ENCODE results near the gene SUGCT.
"Not testable (repeated sequence)": the region's sequence is repeated elsewhere in the genome, so short reads cannot be mapped to it uniquely, and the experiment has no call there.

The SUGCT gene

GRCh38 chr7:40374575-40374974, 239.8 kb downstream of the SUGCT start:
- Mint-ChIP-seq H3K27me3 (ENCODE audit: low read depth) (no peaks in the 10 kb centered on the region), H3K36me3 (ENCODE audit: low read depth) (no peaks in the 10 kb centered on the region), H3K4me3 (no peak overlapping the region), H3K4me1 (ENCODE audit: low read depth) (no peaks in the 10 kb centered on the region), H3K9me3 (no peaks in the 10 kb centered on the region), H3K27ac (no peak overlapping the region)

DNA sequence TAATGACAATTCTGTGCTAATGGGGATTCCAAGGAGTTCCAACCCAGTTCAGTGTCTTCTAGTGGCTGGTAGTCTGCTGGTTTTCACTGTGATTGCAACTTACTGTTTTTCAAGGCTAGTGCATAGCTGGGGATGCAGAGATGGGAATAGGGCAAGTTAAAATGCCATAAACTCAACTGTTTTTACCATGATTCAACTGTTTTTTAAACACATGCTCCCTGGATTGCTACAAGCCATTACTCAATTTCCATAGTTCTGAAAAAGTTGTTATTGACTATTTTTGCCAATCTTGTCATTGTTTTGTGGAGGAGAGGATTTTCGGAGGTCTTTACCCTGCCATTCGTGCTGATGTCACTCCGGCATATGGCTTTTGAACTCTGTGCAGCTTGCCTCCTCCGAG, 245.3 kb downstream of the SUGCT start:
- no peak overlapping the region for H3K27ac Mint-ChIP-seq
- no peak overlapping the region for H3K4me3 Mint-ChIP-seq
- no peaks in the 10 kb centered on the region for H3K36me3 Mint-ChIP-seq (ENCODE audit: low read depth)
- no peaks in the 10 kb centered on the region for H3K4me1 Mint-ChIP-seq (ENCODE audit: low read depth)
- H3K27me3 Mint-ChIP-seq (ENCODE audit: low read depth), result no peaks in the 10 kb centered on the region
- no peaks in the 10 kb centered on the region for H3K9me3 Mint-ChIP-seq

DNA sequence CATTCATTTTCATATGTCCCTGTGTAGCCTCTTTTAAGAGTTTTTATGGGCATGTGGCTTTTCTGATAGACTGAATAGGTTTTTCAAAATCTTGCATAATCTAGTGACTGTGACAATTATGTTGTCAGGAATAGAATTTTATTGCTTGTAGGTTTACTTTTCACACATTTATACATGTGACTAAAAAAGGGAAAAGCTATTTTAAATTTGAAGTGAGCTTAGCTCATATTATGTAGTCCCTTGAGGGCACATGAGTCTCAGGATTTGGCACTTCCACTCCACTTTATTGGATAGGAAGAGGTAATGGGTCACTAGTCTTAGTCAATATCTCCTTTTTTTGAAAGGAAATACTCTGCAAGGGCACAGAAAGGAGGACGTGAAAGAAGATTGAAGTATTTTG, 247.3 kb downstream of the SUGCT start:
- no peaks in the 10 kb centered on the region for H3K4me1 Mint-ChIP-seq (ENCODE audit: low read depth)
- H3K9me3 Mint-ChIP-seq, result no peaks in the 10 kb centered on the region
- H3K4me3 Mint-ChIP-seq, result no peak overlapping the region
- H3K27me3 Mint-ChIP-seq (ENCODE audit: low read depth), result no peaks in the 10 kb centered on the region
- H3K27ac Mint-ChIP-seq, result no peak overlapping the region
- no peaks in the 10 kb centered on the region for H3K36me3 Mint-ChIP-seq (ENCODE audit: low read depth)

DNA sequence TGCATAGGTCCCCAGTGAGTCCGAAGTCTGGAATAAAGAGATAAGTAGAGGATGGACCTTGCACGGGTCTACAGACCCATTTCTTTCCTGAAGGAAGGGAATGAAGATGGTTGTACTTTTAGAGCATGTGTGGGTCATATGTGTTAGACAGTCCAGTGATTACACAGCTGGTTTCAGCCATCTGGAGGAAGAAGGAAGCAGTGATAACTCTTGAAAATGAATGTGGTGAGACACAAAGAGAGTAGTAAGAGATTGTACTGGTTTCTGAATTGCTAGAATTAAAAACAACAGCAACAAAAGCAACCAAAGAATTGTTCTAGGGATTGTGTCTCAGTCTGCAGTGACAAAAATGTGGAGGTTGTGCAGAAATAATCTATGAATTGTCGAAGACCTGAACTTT, 258.9 kb downstream of the SUGCT start:
- H3K4me1 Mint-ChIP-seq (ENCODE audit: low read depth), result no peaks in the 10 kb centered on the region
- no peaks in the 10 kb centered on the region for H3K27me3 Mint-ChIP-seq (ENCODE audit: low read depth)
- no peaks in the 10 kb centered on the region for H3K36me3 Mint-ChIP-seq (ENCODE audit: low read depth)
- H3K9me3 Mint-ChIP-seq, result no peaks in the 10 kb centered on the region
- no peak overlapping the region for H3K4me3 Mint-ChIP-seq
- no peak overlapping the region for H3K27ac Mint-ChIP-seq

GRCh38 chr7:40394400-40394799, 259.6 kb downstream of the SUGCT start:
- Mint-ChIP-seq H3K27ac (no peak overlapping the region), H3K36me3 (ENCODE audit: low read depth) (no peaks in the 10 kb centered on the region), H3K4me3 (no peak overlapping the region), H3K27me3 (ENCODE audit: low read depth) (no peaks in the 10 kb centered on the region), H3K4me1 (ENCODE audit: low read depth) (no peaks in the 10 kb centered on the region), H3K9me3 (no peaks in the 10 kb centered on the region)

- H3K4me3 Mint-ChIP-seq, result no peak overlapping the region
- no peak overlapping the region for H3K27ac Mint-ChIP-seq
- H3K4me1 Mint-ChIP-seq (ENCODE audit: low read depth), result no peaks in the 10 kb centered on the region
- no peaks in the 10 kb centered on the region for H3K27me3 Mint-ChIP-seq (ENCODE audit: low read depth)
- H3K9me3 Mint-ChIP-seq, result no peaks in the 10 kb centered on the region
- H3K36me3 Mint-ChIP-seq (ENCODE audit: low read depth), result no peaks in the 10 kb centered on the region
Measured at GRCh38 chr7:40400525-40400924, 265.7 kb downstream of the SUGCT start.

GRCh38 chr7:40401406-40401805, 266.6 kb downstream of the SUGCT start:
- no peaks in the 10 kb centered on the region for H3K27me3 Mint-ChIP-seq (ENCODE audit: low read depth)
- H3K27ac Mint-ChIP-seq, result no peak overlapping the region
- H3K4me3 Mint-ChIP-seq, result no peak overlapping the region
- no peaks in the 10 kb centered on the region for H3K9me3 Mint-ChIP-seq
- no peaks in the 10 kb centered on the region for H3K4me1 Mint-ChIP-seq (ENCODE audit: low read depth)
- H3K36me3 Mint-ChIP-seq (ENCODE audit: low read depth), result no peaks in the 10 kb centered on the region

DNA sequence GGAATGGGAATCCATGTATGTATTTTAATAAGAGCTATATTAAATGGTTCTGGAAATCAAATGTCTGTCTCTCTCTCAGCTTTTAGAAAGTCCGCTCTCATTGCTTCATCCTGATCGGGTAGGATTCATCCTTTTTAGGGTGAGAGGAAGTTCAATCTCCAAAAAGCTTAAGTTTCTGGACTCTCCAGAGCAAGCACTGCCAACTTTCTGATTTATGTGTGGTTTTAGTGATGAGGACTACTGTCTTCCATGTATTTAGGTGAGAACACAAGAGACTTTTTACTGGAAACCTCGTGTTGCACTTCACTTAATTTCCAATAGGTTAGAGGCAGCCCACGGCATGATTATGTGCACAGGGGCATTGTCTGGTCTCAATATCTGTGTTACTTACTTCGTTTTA, 267.9 kb downstream of the SUGCT start:
- Mint-ChIP-seq H3K36me3 (ENCODE audit: low read depth) (no peaks in the 10 kb centered on the region), H3K9me3 (no peaks in the 10 kb centered on the region), H3K27ac (no peak overlapping the region), H3K4me3 (no peak overlapping the region), H3K4me1 (ENCODE audit: low read depth) (no peaks in the 10 kb centered on the region), H3K27me3 (ENCODE audit: low read depth) (no peaks in the 10 kb centered on the region)

DNA sequence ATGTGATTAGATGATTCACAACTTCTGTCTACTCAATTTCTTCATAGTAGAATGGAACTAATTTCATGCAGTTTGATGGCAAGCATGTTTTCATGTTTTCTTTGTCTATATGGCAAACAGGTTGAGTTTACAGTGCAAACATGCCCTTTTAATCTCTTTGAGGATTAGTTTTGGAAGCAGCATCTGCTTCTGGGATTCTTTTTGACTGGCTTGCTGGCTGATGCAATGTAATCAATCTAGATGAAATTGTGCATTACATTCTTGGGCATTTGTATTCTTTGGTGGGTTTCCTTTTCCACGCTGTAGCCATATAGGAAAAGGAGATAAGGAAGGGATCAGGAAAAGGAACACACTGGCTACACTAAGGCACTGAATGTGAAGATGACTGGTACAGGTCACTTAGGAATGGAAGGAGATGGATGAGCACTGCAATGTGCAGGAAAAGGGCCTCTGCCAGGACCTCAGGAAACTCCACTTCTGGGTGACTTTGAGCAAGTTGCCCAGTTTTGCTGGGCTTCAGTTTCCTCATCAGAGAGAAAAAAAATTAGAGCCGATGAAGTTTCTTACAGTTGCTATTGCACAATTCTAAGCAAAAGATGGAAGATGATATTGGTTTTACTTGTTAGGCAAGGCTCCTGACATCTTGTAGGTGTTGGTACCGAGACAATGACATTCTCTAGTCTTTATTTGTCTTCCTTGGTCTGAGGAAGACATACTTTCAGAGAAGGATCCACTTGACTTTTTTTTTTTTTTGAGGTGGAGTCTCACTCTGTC, 269.1 kb downstream of the SUGCT start:
- H3K27me3 Mint-ChIP-seq (ENCODE audit: low read depth), result no peaks in the 10 kb centered on the region
- H3K4me3 Mint-ChIP-seq, result no peak overlapping the region
- H3K36me3 Mint-ChIP-seq (ENCODE audit: low read depth), result no peaks in the 10 kb centered on the region
- H3K4me1 Mint-ChIP-seq (ENCODE audit: low read depth), result no peaks in the 10 kb centered on the region
- H3K9me3 Mint-ChIP-seq, result no peaks in the 10 kb centered on the region
- H3K27ac Mint-ChIP-seq, result no peak overlapping the region

DNA sequence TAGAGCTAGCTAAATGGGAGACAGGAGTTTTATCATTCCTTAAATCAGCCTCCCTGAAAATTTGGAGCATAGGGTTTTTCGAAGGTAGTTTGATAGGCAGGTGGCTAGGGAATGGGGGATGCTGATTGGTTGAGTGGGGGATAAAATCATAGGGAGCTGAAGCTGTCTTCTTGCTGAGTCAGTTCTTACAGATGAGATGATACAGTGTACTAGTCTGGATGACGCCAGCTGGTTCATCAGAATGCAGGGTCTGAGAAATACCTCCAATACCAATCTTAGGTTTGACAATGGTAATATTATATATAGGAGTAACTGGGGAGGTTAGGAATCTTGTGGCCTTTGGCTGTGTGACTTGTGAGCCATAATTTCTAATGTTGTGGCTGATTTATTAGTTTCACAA, 271.2 kb downstream of the SUGCT start:
- no peaks in the 10 kb centered on the region for H3K27me3 Mint-ChIP-seq (ENCODE audit: low read depth)
- no peak overlapping the region for H3K4me3 Mint-ChIP-seq
- no peaks in the 10 kb centered on the region for H3K4me1 Mint-ChIP-seq (ENCODE audit: low read depth)
- H3K36me3 Mint-ChIP-seq (ENCODE audit: low read depth), result no peaks in the 10 kb centered on the region
- H3K9me3 Mint-ChIP-seq, result no peaks in the 10 kb centered on the region
- H3K27ac Mint-ChIP-seq, result no peak overlapping the region

DNA sequence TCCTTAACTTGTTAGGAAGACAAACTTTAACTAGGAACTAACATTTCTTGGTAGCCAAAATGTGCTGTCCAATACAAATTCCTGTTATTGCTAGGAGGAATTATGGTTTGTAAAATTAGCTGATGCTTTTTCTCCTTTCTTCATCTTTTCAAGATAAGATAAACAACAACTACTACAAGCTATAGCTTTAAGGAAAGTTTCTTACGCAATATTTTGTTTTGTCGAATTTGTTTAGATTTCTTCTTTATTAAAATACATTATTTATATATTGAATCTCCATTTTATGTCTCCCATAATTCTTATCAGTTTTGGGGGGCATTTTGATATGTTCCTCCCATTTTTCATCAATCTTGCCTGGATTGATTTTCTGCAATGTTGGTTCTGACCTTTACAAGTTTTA, 277.5 kb downstream of the SUGCT start:
- Mint-ChIP-seq H3K36me3 (ENCODE audit: low read depth) (no peaks in the 10 kb centered on the region), H3K4me3 (no peak overlapping the region), H3K27ac (no peak overlapping the region), H3K9me3 (no peaks in the 10 kb centered on the region), H3K4me1 (ENCODE audit: low read depth) (no peaks in the 10 kb centered on the region), H3K27me3 (ENCODE audit: low read depth) (no peaks in the 10 kb centered on the region)

- not testable (repeated sequence) for H3K36me3 Mint-ChIP-seq (ENCODE audit: low read depth); H3K9me3 Mint-ChIP-seq; H3K27me3 Mint-ChIP-seq (ENCODE audit: low read depth); H3K27ac Mint-ChIP-seq; H3K4me1 Mint-ChIP-seq (ENCODE audit: low read depth); H3K4me3 Mint-ChIP-seq
Measured at GRCh38 chr7:40414704-40415103, 279.9 kb downstream of the SUGCT start.

- no peaks in the 10 kb centered on the region for H3K27me3 Mint-ChIP-seq (ENCODE audit: low read depth)
- no peaks in the 10 kb centered on the region for H3K9me3 Mint-ChIP-seq
- H3K4me1 Mint-ChIP-seq (ENCODE audit: low read depth), result no peaks in the 10 kb centered on the region
- no peaks in the 10 kb centered on the region for H3K36me3 Mint-ChIP-seq (ENCODE audit: low read depth)
- H3K4me3 Mint-ChIP-seq, result no peak overlapping the region
- no peak overlapping the region for H3K27ac Mint-ChIP-seq
Measured at GRCh38 chr7:40418448-40418847, 283.6 kb downstream of the SUGCT start.

GRCh38 chr7:40418983-40419382, 284.2 kb downstream of the SUGCT start:
- Mint-ChIP-seq H3K9me3 (no peaks in the 10 kb centered on the region), H3K4me3 (no peak overlapping the region), H3K27me3 (ENCODE audit: low read depth) (no peaks in the 10 kb centered on the region)

DNA sequence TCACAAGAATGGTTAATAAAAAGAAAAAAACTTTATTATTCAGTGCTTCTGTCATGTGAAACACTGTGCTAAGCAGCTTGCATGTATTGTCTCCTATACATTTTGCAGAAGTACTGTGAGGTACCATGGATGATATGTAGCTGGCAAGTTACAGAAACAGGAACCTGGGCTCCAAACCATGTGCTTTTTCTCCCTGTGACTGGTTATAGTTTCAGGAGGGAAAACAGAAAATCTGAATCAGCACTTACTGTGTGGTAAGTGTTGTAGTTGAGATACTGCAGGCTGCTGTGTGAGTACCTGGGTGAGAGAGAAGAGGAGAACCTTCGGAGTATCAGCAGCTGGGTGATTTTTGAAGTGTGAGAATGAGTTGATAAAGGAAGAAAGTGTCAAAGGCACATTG, 285.0 kb downstream of the SUGCT start:
- no peaks in the 10 kb centered on the region for H3K4me1 Mint-ChIP-seq (ENCODE audit: low read depth)

More at GRCh38 chr7:40418983-40419382, 284.2 kb downstream of the SUGCT start:
- H3K27ac Mint-ChIP-seq, result no peak overlapping the region
- H3K4me1 Mint-ChIP-seq (ENCODE audit: low read depth), result no peaks in the 10 kb centered on the region
- no peaks in the 10 kb centered on the region for H3K36me3 Mint-ChIP-seq (ENCODE audit: low read depth)

DNA sequence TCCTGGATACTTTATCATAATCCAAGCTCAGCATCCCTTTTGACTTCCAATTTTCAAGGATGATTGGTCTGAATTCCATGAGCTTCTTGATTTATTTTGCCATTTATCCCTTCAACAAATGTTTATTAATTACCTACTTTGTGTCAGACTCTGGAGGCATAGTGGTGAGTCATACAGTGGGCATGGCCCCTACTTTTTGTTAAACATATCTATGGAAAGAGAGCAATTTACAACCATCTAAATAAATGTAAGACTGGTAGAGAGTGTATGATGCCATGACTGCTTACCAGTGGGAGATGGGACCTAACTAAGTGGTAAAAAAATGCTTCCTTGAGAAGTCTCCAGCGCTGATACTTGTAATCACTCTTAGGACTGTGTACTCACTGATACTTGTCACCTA, 286.6 kb downstream of the SUGCT start:
- Mint-ChIP-seq H3K4me3 (no peak overlapping the region), H3K4me1 (ENCODE audit: low read depth) (no peaks in the 10 kb centered on the region), H3K27me3 (ENCODE audit: low read depth) (no peaks in the 10 kb centered on the region), H3K36me3 (ENCODE audit: low read depth) (no peaks in the 10 kb centered on the region), H3K27ac (no peak overlapping the region), H3K9me3 (no peaks in the 10 kb centered on the region)

More for the DNA sequence above, 285.0 kb downstream of the SUGCT start:
- Mint-ChIP-seq H3K27me3 (ENCODE audit: low read depth) (no peaks in the 10 kb centered on the region), H3K36me3 (ENCODE audit: low read depth) (no peaks in the 10 kb centered on the region), H3K4me3 (no peak overlapping the region), H3K9me3 (no peaks in the 10 kb centered on the region), H3K27ac (no peak overlapping the region)

Measured in T-helper 1 cell treated with Interleukin-12 subunit alpha and Interleukin-12 subunit beta and Interleukin-4 antibody, amounts not matched to agents 30 μg/mL and 1 μg/mL, for 36 hours (primary cell).